BJ (cell line): ENCODE results near the gene NFYA. TPM values are rescaled to one million over a fixed set of nuclear protein-coding genes. Genes with fewer than 3 reads are reported as not detected.

Experiments used
- CTCF ChIA-PET: fragments of 350-600 bp; formaldehyde crosslinking; extraction: SDS; loops from one replicate; lab custom pipeline; 2021; ENCODE audit warnings: antibody characterized with exemption, inconsistent platforms; lab: Yijun Ruan, JAX
- POLR2A ChIA-PET: fragments of 300-600 bp; sonication (Branson Sonifier 250); formaldehyde crosslinking; extraction: SDS; loops from one replicate; lab custom pipeline; 2021; ENCODE audit warnings: antibody characterized with exemption; lab: Charles Lee
- DNase-seq: peaks from one replicate; pipeline ENCODE4 v3.0.0-alpha.2; 2011; ENCODE audit warnings: low read depth
- H3K27me3 ChIP-seq: 2 replicates; pipeline ENCODE4 v1.6.0; 2011; ENCODE audit warnings: low read length; ENCODE audit not compliant: control insufficient read depth, insufficient read depth
- H3K36me3 ChIP-seq: 2 replicates; pipeline ENCODE4 v1.5.1; 2011; ENCODE audit warnings: low read length; ENCODE audit not compliant: control insufficient read depth, insufficient read depth
- H3K4me3 ChIP-seq: 2 replicates; pipeline ENCODE4 v1.5.1; 2011; ENCODE audit warnings: low read depth, mild to moderate bottlenecking, control low read depth, low read length
- CTCF ChIP-seq: IDR thresholded peaks from 2 replicates; pipeline ENCODE4 v1.5.1; 2011; ENCODE audit warnings: low read depth, mild to moderate bottlenecking, control low read depth, inconsistent platforms, low read length, moderate library complexity; ENCODE audit not compliant: insufficient read depth
- polyA plus RNA-seq: library from polyadenylated mRNA; depleted of rRNA; stranded (reverse); fragments of >200 nt; gene quantifications from 2 replicates; pipeline ENCODE4 v1.2.3, GENCODE V29; 2011

Gene NFYA
- polyA plus RNA-seq, 1 experiment, result 7.6 TPM

GRCh38 chr6:41085182-41085581 lies 12.4 kb downstream of the NFYA start:
- no peak for DNase-seq
- ChIA-PET CTCF (no interaction called here), POLR2A (no interaction called here)
- Histone ChIP-seq H3K27me3 (no peaks in the 10 kb centered on the region), H3K4me3 (no peak overlapping the region), H3K36me3 (peaks cover 6% of the 10 kb centered on the region)
- TF ChIP-seq CTCF, result no peak

- Histone ChIP-seq H3K27me3 (no peaks in the 10 kb centered on the region), H3K36me3 (peaks cover 6% of the 10 kb centered on the region), H3K4me3 (no peak overlapping the region)
- TF ChIP-seq CTCF, result no peak
- ChIA-PET CTCF (interaction anchor here (1.2 to 4.9 kb wide), 2 partner anchors 15 to 94 kb away, joined by 3 to 39 read pairs; no protein-coding TSS in a partner anchor), POLR2A (no interaction called here)
- DNase-seq, result no peak
These were observed 15.7 kb downstream of the NFYA start for GRCh38 chr6:41088451-41088850.

- DNase-seq, result no peak
- CTCF ChIA-PET, result interaction anchor here (0.7 to 4.9 kb wide), 10 partner anchors 11 to 229 kb away, joined by 3 to 39 read pairs (median 6); partner anchors contain the start of gene TREML1
These were observed 18.3 kb downstream of the NFYA start for GRCh38 chr6:41090841-41091761.

GRCh38 chr6:41092421-41093140 lies 19.8 kb downstream of the NFYA start:
- Histone ChIP-seq H3K4me3 (no peak overlapping the region), H3K27me3 (no peaks in the 10 kb centered on the region), H3K36me3 (peaks cover 8% of the 10 kb centered on the region)
- peak; percentile 56 for TF ChIP-seq CTCF
- DNase-seq, result no peak
- POLR2A ChIA-PET, result interaction anchor here (0.6 kb wide), 1 partner anchor 89 kb away, joined by 4 read pairs; no protein-coding TSS in a partner anchor
- CTCF ChIA-PET, result interaction anchor here (0.6 to 4.9 kb wide), 13 partner anchors 9 to 228 kb away, joined by 3 to 39 read pairs (median 5); no protein-coding TSS in a partner anchor

More at GRCh38 chr6:41090841-41091761, 18.3 kb downstream of the NFYA start:
- Histone ChIP-seq H3K36me3 (peaks cover 8% of the 10 kb centered on the region), H3K4me3 (no peak overlapping the region), H3K27me3 (no peaks in the 10 kb centered on the region)
- POLR2A ChIA-PET, result no interaction called here
- no peak for TF ChIP-seq CTCF
